SW480 (cell line): ENCODE results near the gene PKP4.
A peak's percentile ranks its signal among the peaks of the same experiment; 100 is the strongest.
"Not testable (repeated sequence)": the region's sequence is repeated elsewhere in the genome, so short reads cannot be mapped to it uniquely, and the experiment has no call there.

ENCODE experiments used
- DNase-seq: peaks from one replicate; pipeline ENCODE4 v3.0.0-alpha.2; 2016; ENCODE audit warnings: low spot score

PKP4 gene

DNA sequence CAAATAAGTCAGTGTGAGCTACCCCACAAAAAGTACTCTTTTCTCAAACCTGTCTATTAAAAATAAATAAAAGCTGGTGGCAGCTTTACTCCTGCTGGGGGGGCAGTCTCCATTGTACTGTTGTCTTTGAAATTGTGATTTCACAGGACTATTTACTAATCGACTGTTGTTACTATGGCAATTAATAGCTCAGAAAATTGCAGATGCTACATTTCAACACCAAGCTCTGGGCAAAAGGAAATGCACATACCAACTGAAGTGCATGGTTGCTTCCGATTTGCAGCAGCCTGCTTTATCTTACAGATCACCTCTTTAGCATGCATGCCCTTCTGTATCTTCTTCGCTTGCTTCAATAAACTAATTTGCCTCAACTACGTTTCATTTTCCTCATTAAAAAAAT lies 220.8 kb downstream of the PKP4 start:
- DNase-seq, result no peak

DNA sequence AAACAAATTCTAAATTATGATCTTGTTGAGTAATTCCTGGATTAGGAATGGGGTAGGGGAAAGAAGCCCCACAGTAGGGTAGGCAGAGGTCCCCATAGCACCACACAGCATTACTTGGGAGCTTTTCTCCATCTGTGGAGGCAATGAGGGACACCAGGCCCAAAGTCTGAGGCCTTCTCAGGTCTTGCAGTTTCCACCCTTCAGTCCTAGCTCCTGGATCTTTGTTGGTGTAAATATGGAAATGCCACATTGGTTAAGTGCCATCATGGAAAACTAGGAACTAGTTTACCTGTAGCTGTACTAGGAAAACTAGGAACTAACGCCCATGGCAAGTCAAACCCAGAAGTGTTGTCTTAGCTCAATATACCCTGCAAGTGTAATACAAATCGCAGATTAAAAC lies 225.1 kb downstream of the PKP4 start:
- no peak for DNase-seq

- DNase-seq, result no peak
These were observed 228.9 kb downstream of the PKP4 start for GRCh38 chr2:158685646-158686045.

GRCh38 chr2:158686210-158686691 lies 229.5 kb downstream of the PKP4 start:
- DNase-seq, result no peak

DNA sequence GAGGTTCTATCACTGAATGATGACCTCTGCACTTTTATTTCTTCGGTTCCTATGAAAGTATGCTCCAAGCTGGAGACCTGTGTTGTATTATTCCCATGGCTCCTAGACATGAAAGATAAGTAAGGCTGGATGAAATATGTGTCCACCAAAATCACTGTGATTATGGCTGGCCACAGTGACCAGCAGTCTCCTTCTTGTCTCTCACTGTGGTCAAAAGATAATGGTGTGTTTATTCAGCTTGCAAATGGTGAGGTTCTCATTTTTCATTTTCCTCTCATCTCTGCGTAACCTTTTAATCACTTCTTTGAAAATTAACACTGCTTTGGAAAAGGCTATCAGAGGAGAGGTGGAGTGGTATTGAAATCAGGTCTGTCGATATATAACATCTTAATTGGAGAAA lies 230.6 kb downstream of the PKP4 start:
- no peak for DNase-seq

DNA sequence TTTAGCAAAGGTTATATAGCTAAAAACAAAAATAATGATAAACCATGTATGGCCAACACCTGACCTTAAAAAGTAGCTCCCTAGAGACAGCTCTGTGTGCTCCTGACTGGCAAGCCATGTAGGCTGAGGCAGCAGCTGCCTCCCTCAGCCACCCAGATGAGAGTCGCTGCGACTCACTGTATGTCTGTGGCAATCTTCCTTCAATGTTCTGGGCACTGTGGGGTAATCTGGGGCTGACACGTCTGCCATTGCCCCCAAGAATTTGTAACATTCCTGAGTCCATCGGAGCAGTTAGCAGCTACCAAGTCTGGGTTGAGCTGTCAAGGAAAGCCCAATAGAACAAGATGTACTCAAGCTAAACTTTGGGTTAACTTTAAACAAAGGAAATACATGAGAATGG lies 232.0 kb downstream of the PKP4 start:
- DNase-seq, result no peak

GRCh38 chr2:158689391-158689790 lies 232.6 kb downstream of the PKP4 start:
- DNase-seq, result no peak

- no peak for DNase-seq
These were observed 234.1 kb downstream of the PKP4 start for GRCh38 chr2:158690823-158691222.

GRCh38 chr2:158691619-158692018 lies 234.9 kb downstream of the PKP4 start:
- no peak for DNase-seq

DNA sequence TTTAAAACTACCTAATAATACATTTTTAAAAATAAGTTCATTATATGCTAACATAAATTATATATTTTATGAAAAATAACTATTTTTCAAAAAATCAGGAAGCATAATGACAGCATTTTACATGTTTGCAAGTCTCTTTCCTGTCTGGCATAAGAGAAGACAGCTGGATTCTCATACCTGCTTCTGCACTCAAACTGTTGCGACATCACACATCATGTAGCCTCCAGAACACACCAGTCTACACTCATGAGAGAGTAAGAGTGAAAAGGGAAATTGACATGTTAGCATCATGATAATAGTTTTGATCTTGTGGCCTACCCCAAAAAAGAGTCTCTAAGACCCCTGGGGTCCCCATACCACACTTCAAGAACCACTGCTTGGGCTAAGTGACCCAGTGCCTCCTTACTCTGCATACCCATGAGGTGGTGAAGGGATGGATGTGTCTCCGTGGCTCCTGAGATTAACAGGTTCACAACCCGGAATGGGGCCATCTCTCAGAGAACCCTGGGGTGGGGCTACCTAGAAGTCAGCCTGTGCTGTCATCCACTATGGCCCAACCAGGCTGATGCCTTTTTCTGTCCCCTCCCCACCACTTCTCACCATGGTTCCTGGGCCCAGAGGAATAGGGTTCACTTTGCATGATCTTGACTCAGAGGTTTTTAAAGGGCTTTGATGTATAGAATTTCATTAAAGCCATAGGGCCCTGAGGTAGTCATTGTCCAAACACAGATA lies 235.8 kb downstream of the PKP4 start:
- DNase-seq, result peak; percentile 2

DNA sequence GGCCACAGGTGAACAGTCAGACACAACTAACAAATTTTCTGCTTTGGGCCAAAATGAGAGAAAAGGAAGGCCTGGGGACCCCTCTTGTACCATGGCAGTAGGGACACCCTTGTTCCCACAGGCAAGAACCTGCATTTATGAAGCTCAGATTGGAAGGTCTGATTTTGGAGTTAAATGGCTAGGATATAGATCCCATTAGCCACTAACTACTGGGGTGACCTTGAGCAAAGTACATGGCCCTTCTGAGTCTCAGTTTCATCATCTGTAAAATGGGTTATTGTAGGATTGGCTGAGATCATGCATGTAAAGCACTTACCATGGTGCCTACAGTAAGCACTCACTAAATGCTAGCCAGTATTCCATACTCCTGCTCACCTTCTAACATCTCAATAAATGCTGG lies 236.7 kb downstream of the PKP4 start:
- no peak for DNase-seq

DNA sequence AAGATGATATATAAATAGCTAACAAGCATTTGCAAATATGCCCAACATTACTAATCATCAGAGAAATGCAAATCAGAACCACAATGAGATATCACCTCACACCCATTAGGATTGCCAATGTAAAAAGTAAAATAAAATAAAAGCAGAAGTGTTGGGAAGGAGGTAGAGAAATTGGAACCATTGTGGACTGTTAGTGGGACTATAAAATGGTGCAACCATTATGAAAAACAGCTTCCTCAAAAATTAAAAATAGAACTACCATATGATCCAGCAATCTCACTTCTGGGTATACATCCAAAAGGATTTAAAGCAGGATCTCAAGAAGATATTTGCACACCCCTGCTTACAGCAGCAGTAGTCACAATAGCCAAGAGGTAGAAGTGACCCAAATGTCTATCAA lies 238.6 kb downstream of the PKP4 start:
- DNase-seq, result no peak

GRCh38 chr2:158695744-158696143 lies 239.0 kb downstream of the PKP4 start:
- not testable (repeated sequence) for DNase-seq

DNA sequence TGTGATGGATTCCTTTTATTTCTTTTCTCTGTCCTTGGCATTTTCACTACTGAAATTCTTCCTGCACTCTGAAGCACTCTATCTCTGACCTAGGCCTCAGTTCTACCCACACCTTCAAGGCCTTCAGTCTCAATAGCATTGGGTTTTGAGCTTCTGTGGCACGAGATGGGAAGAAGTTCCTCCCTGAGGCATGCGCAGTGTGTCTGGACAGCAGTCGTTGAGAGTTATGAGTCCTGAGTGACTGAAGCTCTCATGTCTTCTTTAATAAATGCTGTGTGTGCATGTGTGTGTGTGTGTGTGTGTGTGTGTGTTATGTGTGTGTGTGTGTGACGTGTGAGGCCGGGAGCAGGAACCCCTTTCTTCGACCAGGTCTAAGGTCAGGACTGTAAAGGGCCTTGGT lies 242.6 kb downstream of the PKP4 start:
- DNase-seq, result no peak

- no peak for DNase-seq
These were observed 244.3 kb downstream of the PKP4 start for GRCh38 chr2:158701101-158701500.

GRCh38 chr2:158702740-158703139 lies 246.0 kb downstream of the PKP4 start:
- no peak for DNase-seq

DNA sequence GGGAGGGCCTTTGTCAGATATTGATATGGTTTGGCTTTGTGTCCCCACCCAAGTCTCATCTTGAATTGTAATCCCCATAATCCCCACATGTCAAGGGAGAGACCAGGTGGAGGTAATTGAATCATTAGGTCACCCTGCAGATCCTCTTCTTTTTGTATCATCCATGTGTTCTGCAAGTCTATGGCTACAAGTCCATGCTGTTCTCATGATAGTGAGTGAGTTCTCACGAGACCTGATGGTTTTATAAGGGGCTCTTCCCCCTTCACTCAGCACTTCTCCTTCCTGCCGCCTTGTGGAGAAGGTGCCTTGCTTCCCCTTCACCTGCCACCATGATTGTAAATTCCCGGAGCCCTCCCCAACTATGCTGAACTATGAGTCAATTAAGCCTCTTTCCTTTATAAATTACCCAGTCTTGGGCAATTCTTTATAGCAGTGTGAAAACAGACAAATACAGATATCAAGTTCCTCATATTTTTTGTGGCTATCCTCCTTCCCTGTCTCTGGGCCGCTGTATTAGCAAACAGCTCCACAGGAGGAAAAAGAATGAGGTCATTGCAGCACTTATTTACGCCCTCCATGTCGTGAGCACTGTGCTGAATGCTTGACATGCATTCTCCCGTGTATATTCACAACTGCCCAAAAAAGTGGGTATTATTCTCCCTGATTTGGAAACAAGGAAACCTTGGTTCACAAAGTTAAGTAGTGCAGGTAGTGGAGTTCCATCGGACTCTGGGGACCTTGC lies 248.1 kb downstream of the PKP4 start:
- not testable (repeated sequence) for DNase-seq

DNA sequence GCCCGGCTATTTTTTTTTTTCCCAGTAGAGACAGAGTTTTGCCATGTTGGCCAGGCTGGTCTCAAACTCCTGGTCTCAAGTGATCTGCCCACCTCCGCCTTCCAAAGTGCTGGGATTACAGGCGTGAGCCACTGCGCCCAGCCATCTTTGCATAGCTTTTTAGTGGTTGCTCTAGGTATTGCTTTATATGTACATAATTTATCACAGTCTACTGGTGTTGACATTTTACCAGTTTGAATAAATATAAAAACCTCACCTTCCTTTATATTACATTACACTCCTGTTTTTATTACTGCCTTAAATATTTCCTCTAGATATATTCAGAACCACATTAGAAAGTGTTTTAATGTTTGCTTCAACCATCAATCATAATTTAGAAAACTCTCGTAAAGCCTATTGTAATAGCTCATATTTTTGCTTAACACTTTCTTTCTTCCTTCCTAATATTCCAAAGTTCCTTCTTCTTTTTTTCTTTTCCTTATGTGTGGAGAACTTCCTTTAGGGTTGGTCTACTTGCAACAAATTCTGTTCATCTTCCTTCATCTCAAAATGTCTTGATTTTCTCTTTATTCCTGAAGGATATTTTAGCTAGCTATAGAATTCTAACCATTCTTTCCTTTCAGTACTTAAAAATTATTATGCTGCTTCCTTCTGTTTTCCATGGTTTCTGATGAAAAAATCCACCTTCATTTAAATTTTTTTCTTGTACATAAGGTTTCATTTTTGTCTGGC lies 256.2 kb downstream of the PKP4 start:
- DNase-seq, result no peak

- no peak for DNase-seq
These were observed 256.9 kb downstream of the PKP4 start for GRCh38 chr2:158713523-158714138.

DNA sequence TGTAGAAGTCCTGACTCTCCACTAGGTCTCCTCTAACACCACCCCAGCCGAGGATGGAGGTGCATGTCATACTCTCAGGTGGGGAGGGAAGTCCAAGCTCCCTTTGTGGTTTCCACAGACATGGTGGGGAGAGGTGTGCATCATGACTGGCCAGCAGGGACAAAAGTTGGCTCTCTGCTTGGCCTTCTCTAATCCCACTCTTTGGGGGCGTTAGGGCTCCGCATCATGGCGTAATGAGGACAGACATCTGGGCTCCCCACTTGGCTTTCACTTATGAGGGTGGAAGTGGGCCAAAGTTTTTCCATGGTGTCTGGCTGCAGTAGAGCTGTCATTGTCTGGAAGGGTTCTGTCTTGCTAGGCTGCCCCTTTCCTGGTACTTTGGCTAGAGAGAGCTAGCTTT lies 257.7 kb downstream of the PKP4 start:
- DNase-seq, result no peak

DNA sequence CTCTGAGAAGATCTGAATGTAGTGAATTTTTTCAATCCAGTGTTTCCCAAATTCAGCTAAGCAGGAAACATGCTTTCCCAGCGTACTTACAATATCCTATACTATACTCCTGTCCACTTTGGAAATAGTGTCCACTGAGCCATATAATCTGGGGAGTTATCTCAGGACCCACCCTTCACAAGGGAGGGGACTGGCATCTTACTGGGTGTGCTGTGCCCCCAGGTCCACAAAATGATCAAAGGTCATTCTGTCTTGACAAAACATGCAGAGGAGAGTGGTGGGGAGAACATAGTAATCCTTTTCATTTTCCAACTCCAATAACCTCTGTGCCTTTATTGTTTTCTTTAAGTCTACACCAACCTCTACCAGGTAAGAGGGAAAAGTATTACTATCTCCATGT lies 258.6 kb downstream of the PKP4 start:
- no peak for DNase-seq

- no peak for DNase-seq
These were observed 259.5 kb downstream of the PKP4 start for GRCh38 chr2:158716121-158716791.
